HG03175 (cell line): Measurements from ENCODE around the gene TTLL12.

Source experiments
- ATAC-seq: cut with Tn5 transposase; IDR thresholded peaks from one replicate; pipeline ENCODE4 v1.9.1; 2021; ENCODE audit warnings: mild to moderate bottlenecking, moderate library complexity; ENCODE audit not compliant: unreplicated experiment

Gene TTLL12

DNA sequence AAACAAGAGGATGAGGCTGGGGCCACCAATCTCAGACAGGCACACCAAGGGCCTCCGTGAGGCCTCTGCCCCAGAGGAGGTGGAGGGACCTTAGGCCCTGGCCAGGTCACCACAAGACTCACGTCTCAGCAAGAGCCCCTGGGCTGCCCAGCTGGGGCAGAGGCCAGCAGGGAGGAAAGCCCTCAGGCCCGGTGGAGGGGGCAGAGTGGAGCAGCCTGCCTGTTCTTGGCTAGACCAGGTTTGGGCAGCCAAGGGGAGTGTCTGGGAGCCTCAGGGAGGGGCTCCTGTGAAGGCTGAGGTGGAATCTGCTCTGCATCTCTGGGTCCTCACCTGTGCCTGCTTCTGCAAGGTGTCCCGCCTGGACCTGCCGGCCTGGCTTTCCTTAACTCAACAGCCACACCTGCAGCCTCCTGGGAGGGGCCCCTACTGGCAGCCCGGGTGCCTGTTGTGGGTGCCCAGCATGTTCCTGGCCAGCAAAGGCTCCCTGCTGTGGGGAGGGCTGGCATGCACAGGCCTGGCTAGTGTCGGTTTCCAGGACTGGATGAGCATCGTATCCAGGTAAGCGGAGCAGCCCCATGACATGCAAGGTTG is 11.9 kb downstream of the TTLL12 start:
- ATAC-seq = no peak

GRCh38 chr22:43173976-43174720 is 12.8 kb downstream of the TTLL12 start:
- ATAC-seq = no peak

DNA sequence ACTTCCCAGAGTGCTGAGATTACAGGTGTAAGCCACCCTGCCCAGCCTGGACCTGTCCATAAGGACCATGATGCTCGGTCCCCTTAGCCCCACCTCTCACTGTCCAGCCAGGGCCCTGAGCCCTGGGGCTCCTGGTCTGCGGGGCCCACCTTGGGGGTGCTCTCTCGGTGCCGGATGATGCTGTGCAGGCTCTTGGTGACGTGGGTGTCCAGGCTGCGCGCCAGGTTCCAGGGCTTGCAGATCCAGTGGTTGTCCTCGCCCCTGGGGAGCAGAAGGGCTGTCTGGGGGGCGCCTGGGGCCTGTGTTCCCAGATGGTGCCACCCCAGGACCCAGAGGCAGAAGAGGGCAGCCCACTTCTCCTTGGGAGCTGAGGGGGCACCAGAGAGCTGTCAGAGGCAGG is 13.4 kb downstream of the TTLL12 start:
- no peak for ATAC-seq

GRCh38 chr22:43172191-43172590 is 14.7 kb downstream of the TTLL12 start:
- no peak for ATAC-seq

GRCh38 chr22:43171607-43172006 is 15.3 kb downstream of the TTLL12 start:
- ATAC-seq = no peak

DNA sequence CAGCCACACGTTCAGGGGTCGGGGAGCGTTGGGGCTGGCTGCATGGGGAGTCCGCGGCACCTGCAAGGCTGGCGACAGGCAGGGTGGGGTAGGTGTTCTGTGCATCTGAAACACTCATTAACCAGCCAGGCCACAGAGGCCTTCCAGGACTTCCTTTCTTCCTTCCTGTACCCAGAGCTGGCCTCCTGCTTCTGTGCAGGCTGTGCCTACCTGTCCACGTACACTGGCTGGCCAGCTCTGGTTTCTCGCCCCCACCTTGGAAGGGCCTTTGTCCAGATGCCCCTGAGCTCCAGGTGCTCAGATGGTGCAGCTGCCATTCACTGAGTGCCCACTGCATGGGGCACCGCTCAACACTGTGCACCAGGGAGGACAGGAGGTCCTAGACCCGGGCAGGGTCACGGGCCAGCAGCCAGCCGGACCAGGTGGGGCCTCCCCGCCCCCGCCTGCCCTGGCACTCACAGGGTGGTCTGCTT is 15.9 kb downstream of the TTLL12 start:
- no peak for ATAC-seq

DNA sequence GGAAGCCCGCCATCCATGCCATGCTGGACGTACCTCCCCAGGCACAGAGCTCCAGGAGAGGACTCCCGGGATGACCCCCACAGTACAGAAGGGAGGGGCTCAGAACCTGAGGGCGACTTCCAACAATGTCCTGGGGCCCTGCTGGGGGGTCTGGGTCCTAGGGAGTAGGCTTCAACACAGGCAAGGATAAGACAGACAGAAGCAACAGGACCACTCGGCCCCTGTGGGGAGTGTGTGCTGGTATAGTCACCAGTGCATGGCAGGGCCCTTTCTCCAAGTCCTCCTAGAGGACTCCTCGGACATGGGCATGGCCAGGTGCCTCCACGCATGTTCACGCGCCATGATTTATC is 16.8 kb downstream of the TTLL12 start:
- ATAC-seq = no peak

DNA sequence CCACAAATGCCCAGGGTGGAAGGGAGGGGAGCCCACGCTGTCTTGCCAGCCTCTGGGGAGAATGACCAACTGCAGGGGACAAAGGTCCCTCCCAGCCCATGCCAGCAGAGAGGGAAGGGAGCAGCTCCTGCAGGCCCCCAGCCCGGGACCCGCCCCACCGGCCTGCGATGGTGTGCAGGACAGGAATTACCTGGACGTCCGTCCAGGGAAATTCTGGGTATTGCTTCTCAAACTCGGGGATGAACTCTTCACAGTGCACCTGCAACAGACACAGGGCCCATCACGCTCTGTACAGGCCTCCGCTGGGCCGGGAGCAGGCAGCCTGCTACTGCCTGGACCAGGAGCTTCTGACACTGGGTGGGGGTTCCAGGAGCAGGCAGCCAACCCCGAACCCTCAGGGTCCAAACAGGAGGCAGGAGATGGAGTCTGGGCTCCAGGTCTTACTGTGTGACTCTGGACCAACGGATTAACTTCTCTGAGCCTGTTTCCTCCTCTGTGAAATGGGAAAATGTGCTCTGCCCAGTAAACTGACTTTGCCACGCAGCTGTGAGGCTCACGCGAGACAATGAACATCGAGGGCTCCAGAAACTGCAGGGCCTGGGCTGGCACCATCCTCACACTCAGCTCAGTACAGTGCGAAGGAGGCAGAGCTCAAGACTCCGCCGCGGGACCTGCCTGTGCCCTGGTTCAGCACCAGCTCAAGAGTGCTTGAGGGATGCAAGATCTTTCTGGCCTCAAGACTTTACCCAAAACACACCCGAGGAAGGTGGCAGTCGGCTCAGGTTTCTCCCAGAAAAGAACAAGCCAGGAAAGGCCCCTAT is 17.4 kb downstream of the TTLL12 start:
- no peak for ATAC-seq

GRCh38 chr22:43168471-43169309 is 18.2 kb downstream of the TTLL12 start:
- no peak for ATAC-seq

- no peak for ATAC-seq
Observed at GRCh38 chr22:43167001-43167589, 19.8 kb downstream of the TTLL12 start.

DNA sequence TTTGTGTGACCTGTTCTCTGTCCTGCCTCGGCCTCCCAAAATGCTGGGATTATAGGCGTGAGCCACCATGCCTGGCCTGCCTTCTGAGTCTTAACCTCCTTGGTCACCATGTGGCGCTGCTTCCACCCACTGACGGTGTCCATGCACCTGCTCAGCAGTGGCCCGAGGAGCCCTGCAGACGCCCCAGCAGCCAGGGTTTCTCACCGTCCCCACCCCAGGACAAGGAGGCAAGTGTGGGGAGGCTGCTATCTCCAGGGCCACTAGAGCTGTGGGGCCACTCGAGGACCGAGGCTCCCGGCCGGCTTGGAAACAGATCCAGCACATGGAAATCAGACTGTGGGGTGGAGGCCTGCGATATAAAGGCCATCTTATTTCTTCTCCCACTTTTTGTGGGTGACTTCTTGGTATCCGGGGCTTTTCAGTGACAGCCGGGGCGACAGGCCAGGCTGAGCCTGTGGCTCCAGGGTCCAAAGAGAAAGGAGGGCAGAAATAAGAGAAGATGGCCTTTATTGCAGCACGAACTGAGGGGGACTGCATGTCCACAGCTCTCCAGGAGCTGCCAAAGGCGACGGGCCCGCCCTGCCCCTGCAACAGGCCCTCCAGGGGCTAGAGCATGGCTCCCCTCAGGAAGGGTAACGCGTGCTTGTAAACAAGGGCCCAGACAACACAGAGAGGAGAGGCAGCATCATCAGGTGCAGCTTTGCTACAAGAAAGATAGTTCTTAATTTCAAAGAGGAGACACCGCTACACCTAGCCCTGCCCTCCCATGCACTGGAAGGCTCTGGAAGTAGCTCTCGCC is 20.6 kb downstream of the TTLL12 start:
- no peak for ATAC-seq

GRCh38 chr22:43164636-43165035 is 22.3 kb downstream of the TTLL12 start:
- no peak for ATAC-seq

- ATAC-seq = no peak
Observed at GRCh38 chr22:43163241-43163795, 23.6 kb downstream of the TTLL12 start.

DNA sequence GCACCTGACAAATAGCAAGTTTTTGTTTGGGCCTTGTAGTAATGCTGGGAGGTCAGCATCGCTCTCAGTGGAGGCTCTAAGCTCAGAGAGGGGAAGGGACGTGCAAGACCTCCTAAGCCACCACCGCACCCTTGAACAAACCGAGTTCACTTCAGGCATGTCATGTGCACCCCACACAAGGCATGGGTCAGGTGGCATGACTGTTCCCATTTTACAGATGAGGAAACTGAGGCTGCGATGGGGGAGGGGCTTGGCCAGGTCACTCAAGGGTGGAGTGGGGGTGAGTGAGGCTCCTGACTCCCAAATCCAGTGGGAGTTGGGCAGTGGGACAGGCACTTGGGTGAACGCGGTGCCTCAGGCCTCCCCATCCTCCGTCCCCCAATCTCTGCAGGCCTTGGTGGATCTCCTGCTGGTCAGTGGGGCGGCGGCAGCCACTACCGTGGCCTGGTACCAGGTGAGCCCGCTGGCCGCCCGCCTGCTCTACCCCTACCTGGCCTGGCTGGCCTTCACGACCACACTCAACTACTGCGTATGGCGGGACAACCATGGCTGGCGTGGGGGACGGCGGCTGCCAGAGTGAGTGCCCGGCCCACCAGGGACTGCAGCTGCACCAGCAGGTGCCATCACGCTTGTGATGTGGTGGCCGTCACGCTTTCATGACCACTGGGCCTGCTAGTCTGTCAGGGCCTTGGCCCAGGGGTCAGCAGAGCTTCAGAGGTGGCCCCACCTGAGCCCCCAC is 24.4 kb downstream of the TTLL12 start:
- no peak for ATAC-seq

DNA sequence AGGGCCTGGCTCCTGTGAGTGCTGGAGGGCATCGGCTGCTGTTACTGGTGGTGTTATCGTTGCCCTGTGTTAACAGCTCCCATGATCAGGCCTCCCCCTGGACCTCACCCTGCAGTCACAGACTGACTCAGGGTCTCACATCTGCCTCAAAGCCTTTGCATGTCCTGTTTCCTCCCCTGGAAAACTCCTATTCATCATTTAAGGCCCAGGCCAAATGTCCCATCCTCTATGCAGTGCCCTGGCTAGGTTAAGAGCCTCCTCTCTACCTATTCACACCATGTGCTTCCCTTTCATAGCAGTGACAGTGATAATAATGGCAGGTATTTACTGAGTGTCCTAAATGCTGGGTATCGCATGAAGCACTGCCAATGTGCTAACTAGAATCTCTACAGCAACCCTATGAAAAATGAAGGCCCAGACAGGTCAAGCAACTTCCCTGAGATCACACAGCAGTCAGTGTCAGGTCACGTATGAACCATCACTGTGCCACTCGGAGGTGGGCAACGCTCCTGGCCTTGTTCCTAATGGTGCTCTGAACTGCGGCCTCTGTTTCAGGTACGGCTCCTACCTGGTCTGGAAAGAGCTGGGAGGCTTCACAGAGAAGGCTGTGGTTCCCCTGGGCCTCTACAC is 26.3 kb downstream of the TTLL12 start:
- no peak for ATAC-seq

- ATAC-seq = no peak
Observed at GRCh38 chr22:43159484-43160178, 27.3 kb downstream of the TTLL12 start.

- ATAC-seq = no peak
Observed at GRCh38 chr22:43158778-43159483, 28.0 kb downstream of the TTLL12 start.
